DMS53 (cell line): ENCODE measurements around the gene C18orf54.
"Not testable (repeated sequence)": the region's sequence is repeated elsewhere in the genome, so short reads cannot be mapped to it uniquely, and the experiment has no call there.

Experiments used
- DNase-seq: peaks from one replicate; lab custom pipeline; 2025; lab: John Stamatoyannopoulos, UW

Gene C18orf54

GRCh38 chr18:54386800-54387495 is 29.2 kb downstream of the C18orf54 start:
- not testable (repeated sequence) for DNase-seq

GRCh38 chr18:54387631-54388030 is 29.9 kb downstream of the C18orf54 start:
- DNase-seq, result peak; percentile 44

- DNase-seq, result peak; percentile 95
These were observed 30.8 kb downstream of the C18orf54 start for GRCh38 chr18:54388203-54389142.

GRCh38 chr18:54389143-54389505 is 31.4 kb downstream of the C18orf54 start:
- peak; percentile 46 for DNase-seq

- no peak for DNase-seq
These were observed 33.1 kb downstream of the C18orf54 start for GRCh38 chr18:54390838-54391237.

- peak; percentile 92 for DNase-seq
These were observed 34.9 kb downstream of the C18orf54 start for GRCh38 chr18:54392543-54393023.

GRCh38 chr18:54393648-54394294 is 36.1 kb downstream of the C18orf54 start:
- no peak for DNase-seq

- no peak for DNase-seq
These were observed 39.1 kb downstream of the C18orf54 start for GRCh38 chr18:54396760-54397159.

GRCh38 chr18:54405290-54405689 is 47.6 kb downstream of the C18orf54 start:
- no peak for DNase-seq

GRCh38 chr18:54411781-54412180 is 54.1 kb downstream of the C18orf54 start:
- no peak for DNase-seq

GRCh38 chr18:54415086-54415485 is 57.4 kb downstream of the C18orf54 start:
- no peak for DNase-seq

- no peak for DNase-seq
These were observed 58.7 kb downstream of the C18orf54 start for GRCh38 chr18:54416436-54416835.

GRCh38 chr18:54423831-54424230 is 66.1 kb downstream of the C18orf54 start:
- no peak for DNase-seq

- no peak for DNase-seq
These were observed 68.5 kb downstream of the C18orf54 start for GRCh38 chr18:54426085-54426665.
